Measurements from ENCODE around the gene TBC1D2. TPM values are rescaled to one million over a fixed set of nuclear protein-coding genes. Genes with fewer than 3 reads are reported as not detected.
"Not testable (repeated sequence)": the region's sequence is repeated elsewhere in the genome, so short reads cannot be mapped to it uniquely, and the experiment has no call there.

TBC1D2 gene
- polyA plus RNA-seq (ENCODE audit: insufficient read depth in 1 of 5, insufficient read length in 5 of 5, low replicate concordance in 1 of 5): 10 to 100 TPM; 13.8 to 24.6 (median 21.7) TPM
- long read RNA-seq, donor 1, transcript TBC1D2-205 (13 exons, 3,349 nt): major isoform, 8 of 9 reads
- long read RNA-seq, donor 1, partial matches to known transcripts: 0 of 9 reads
- long read RNA-seq, donor 1, other reads (novel, unspliced or antisense): 0 of 9 reads
- long read RNA-seq, donor 2, partial matches to known transcripts: 0 of 3 reads
- long read RNA-seq, donor 2, other reads (novel, unspliced or antisense): 0 of 3 reads
- long read RNA-seq, donor 3, partial matches to known transcripts: 5 of 8 reads
- long read RNA-seq, donor 3, other reads (novel, unspliced or antisense): 0 of 8 reads
- long read RNA-seq, donor 4, partial matches to known transcripts: 0 of 2 reads
- long read RNA-seq, donor 4, other reads (novel, unspliced or antisense): 0 of 2 reads
- long read RNA-seq, donor 5, partial matches to known transcripts: 0 of 2 reads
- long read RNA-seq, donor 5, other reads (novel, unspliced or antisense): 0 of 2 reads
- long read RNA-seq, donor 6, partial matches to known transcripts: 5 of 11 reads
- long read RNA-seq, donor 6, other reads (novel, unspliced or antisense): 0 of 11 reads
- long read RNA-seq, donor 7, partial matches to known transcripts: 0 of 6 reads
- long read RNA-seq, donor 7, other reads (novel, unspliced or antisense): 0 of 6 reads
- long read RNA-seq, donor 8, partial matches to known transcripts: 0 of 3 reads
- long read RNA-seq, donor 8, other reads (novel, unspliced or antisense): 0 of 3 reads

DNA sequence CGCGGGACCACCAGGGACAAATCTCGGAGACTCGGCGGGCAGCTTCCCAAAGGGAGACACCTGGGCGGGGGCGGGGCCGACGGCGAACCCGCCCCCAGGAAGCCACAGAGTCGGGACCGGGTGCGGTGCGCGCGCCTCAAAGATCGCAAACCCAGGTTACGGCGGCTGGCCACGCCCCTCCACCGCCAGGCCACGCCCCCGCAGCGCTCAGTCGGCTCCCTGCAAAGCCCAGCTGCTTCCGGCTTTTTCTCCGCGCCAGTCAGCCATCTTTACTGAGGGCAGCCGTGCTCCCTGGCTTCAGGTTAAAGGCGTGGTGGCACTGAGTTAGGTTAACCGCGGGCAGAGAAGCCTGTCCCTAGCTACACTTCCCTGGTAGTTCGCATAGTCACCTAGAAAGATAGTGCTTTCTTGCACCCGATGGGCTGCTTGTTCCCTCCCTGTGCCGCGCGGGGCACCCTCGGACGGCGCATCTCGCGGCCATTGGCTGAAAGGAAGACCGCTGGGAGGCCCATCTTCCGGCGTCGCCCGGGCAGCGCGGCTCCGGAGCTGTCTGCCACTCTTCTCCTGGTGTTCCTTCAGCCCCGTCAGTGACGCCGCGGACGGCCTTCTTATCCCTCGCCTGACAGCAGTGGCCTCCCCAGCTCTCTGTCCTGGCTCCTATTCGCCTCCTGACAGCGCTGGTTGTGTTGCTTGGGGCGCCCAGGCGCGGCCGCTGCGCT is at the start of gene TBC1D2:
Gene TBC1D2, minus strand, starts transcription at position 72 of the 719 bp plus-strand sequence. CDS start 108 bp downstream, outside the sequence.
- peak; percentile 96 to 97 for DNase-seq

DNA sequence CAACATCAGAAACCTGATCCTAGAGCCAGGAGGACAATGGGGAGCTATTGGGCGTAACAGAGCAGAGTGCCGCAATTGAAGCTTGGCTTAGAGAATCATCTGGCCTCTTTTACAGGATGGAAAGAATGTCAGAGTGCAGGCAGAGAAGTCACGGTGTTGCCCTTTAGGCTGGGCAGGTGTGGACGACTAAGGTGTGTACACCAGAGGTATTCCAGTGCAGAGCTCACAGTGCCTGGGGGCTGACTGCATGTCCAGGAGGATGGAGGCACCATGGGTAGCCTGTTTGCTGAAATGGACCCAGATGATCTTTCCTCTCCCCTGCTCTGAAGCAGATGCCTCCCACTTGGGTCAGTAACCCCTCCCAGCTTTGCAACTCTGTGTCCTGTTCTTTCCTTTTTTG is 48.9 kb upstream of the TBC1D2 start:
- no peak for DNase-seq

DNA sequence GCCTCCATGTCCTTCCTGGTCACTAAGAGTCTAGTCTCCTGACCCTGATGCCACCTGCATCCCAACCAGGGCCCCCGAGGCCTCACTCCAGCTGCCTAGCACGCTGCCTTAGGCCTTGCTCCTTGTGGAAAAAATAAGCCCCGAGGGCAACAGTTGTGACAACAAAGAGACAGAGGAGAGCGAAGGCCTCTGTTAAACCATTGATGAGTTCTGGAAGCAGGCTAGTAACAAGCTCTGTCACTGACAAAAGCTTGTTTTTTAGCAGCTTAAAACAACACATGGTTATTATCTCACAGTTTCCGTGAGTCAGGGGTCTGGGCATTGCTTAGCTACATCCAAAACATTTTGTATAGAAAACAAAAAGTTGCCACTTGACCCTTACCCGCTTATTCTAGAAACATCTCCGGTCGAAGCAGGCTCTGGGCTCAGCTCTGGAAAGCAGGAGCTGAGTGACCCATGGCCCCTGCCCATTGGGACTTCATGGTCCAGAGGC is 48.2 kb upstream of the TBC1D2 start:
- no peak for DNase-seq

GRCh38 chr9:98302938-98303632 is 47.6 kb upstream of the TBC1D2 start:
- DNase-seq: no peak

DNA sequence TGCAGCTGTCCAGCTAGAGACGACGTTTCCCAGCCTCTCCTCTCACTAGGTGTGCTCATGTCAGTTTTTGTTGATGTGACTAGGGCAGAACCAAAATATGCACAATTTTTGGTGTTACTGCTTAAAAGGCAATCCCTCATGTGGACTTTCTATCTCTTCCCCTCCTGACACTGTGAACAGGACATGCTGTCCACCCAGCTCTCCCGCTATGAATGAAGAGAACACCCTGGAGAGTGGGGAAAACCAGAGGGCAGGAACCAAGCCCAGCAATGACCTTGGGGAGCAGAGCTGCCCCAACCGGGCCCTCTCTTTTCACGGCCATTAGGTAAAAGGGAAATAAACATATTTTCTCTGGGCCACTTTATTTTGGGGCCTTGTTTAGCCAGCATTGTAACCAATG is 46.7 kb upstream of the TBC1D2 start:
- no peak for DNase-seq

- DNase-seq: no peak
Observed at GRCh38 chr9:98300611-98301010, 45.2 kb upstream of the TBC1D2 start.

- no peak for DNase-seq
Observed at GRCh38 chr9:98298476-98298875, 43.0 kb upstream of the TBC1D2 start.

DNA sequence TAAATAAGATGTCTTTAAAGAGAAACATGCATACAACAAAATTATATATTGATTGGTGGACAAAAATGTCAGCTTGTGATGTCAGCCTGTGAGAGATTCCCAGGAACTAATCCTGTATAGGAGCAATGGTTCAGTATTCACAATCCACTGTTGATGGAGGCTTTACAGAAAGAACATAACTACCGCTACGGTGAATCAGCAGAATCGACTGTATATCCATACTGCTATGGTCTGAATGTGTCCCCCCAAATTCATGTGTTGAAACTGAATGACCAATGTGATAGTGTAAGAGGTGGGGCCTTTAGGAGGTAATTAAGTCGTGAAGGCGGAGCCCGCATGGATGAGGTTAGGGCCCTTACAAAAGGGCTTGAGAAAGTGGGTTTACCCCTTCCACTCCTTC is 40.4 kb upstream of the TBC1D2 start:
- DNase-seq: no peak

DNA sequence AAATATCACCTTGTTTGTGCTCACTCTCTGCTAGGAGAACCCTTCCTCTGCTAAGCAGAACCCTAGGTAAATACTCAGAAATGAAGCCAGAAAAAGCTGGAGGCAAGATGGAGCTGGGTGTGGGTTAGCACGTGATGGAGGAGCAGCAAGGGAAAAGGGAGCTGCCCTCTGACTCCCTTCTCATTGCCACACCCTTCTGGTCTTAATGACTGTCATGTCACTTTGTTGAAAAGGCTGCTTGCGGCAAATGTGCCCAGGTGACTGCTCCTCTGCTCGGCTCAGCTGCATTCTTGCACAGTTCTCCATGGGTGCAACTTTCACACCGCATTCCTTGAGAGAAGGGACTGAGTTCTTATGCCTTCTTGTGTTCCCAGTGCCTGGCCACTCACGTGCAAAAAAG is 36.4 kb upstream of the TBC1D2 start:
- no peak for DNase-seq

DNA sequence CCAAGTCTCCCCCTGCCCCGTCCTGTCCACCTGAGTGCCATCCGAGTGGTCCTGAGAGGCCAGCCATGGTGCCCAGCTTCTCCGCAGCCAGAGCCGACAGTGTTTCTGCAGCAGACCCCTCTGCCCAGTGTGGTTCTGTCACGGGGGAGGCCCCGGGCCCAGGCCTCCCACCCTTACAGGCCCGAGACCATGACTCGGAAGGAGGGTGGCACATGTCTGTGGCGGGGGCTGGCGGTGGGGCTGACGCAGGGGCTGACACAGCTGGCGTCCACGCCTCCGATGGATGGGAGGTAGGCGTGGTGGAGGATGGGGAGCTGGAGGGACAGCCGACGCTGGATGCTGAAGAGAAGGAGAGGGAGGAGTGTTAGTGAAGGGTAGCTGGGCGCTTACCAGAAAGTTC is 35.0 kb upstream of the TBC1D2 start:
- no peak for DNase-seq

GRCh38 chr9:98289614-98290201 is 34.3 kb upstream of the TBC1D2 start:
- no peak for DNase-seq

DNA sequence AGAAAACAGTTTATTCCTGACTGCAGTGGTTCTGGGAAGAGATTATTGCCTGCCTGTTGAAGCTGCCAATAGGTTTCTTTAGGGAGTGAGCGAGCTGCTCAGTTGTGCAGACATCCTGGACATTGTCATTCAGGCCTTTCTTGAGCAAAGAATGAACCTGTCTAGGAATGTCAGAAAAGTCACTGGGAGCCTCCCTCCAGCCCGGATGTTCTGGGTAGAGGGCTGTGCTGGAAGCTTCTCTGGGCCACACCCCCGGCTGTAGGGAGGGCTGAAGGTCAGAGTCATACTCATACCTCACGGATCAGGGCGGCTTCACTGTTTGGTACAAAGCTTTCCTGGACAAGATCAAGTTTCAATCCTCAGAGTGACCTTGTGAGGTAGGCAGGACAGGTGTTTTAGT is 33.4 kb upstream of the TBC1D2 start:
- no peak for DNase-seq

DNA sequence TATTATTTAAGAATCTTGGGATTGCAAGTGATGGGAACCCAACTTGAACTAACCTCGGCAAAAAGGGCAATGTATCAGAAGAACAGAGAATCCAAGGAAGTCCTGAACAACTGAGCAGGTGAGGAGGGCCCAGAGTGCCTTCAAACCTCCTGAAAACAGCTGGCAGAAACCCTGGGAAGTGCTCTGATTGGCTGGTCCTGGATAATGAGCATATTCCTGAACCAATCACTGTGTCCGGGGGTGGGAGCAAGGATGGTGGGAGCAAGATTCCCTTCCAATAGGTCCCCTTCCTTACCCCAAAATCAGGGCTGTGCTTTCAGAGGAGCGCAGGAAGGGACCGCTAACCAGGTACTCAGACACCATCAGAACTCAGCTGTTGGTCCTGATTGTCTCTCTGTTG is 31.9 kb upstream of the TBC1D2 start:
- DNase-seq: no peak

- DNase-seq: no peak
Observed at GRCh38 chr9:98285446-98285845, 30.0 kb upstream of the TBC1D2 start.

- DNase-seq: no peak
Observed at GRCh38 chr9:98284754-98285153, 29.3 kb upstream of the TBC1D2 start.

GRCh38 chr9:98283143-98283542 is 27.7 kb upstream of the TBC1D2 start:
- DNase-seq: not testable (repeated sequence)

GRCh38 chr9:98281281-98281680 is 25.8 kb upstream of the TBC1D2 start:
- no peak for DNase-seq

- no peak for DNase-seq
Observed at GRCh38 chr9:98280574-98280973, 25.1 kb upstream of the TBC1D2 start.

DNA sequence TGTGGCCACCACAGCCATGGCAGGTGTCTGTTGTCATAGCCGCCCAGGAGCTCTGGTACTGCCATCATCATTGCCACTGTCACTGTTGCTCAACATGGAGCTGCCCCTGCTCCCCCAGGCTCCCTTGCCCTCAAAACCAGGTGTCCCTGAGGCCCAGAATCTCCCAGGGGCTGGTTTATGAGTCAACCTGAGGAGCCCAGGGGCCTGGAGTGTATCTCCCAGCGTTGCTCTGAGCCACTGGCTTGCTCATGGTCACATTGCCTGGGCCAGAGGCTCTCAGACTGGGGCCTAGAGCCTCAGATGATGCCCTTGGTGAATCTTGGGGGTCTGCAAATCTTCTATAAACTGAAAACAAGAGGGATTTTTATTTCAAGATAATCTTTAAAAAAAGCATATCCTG is 24.7 kb upstream of the TBC1D2 start:
- no peak for DNase-seq

- DNase-seq: no peak
Observed at GRCh38 chr9:98276907-98277469, 21.5 kb upstream of the TBC1D2 start.

DNA sequence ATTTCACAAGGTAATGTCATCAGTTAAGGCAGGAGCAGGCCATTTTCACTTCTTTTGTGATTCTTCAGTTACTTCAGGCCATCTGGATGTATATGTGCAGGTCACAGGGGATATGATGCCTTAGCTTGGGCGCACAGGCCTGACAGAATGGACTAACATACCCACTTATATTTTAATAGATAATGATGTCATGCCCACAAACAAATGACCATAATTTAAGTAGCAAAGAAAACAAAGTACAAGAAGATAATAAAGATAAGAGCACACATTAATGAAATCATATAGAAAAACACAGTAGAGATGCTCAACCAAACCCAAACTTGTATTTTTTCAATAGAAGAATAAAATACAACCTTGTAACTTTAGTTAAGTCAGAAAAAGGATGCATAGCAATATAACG is 19.7 kb upstream of the TBC1D2 start:
- DNase-seq: no peak

Measured in right lung (tissue), 10 donors.